Vagina (tissue), 2 donors: ENCODE measurements around the gene SH3BP5.

Experiments
- POLR2AphosphoS5 ChIP-seq, 2 donors: sonication (generic); formaldehyde crosslinking; IDR thresholded peaks; one replicate each; pipeline ENCODE4 v1.9.0; 2017; ENCODE audit warnings: antibody characterized with exemption in 2 of 2, mild to moderate bottlenecking in 2 of 2, low read depth in 1 of 2; ENCODE audit not compliant: insufficient read depth in 1 of 2
- TF ChIP-seq, protein P1 (sequence below), 3 experiments: fragments of 450-650 bp in 2 of 3; fragments of 200-600 bp in 1 of 3; sonication (generic) in 1 of 3; IDR thresholded peaks; one replicate each; pipeline ENCODE4 v1.5.1; 2017 to 2019; ENCODE audit warnings: antibody characterized with exemption in 3 of 3, mild to moderate bottlenecking in 2 of 3, moderate library complexity in 2 of 3

DNA sequence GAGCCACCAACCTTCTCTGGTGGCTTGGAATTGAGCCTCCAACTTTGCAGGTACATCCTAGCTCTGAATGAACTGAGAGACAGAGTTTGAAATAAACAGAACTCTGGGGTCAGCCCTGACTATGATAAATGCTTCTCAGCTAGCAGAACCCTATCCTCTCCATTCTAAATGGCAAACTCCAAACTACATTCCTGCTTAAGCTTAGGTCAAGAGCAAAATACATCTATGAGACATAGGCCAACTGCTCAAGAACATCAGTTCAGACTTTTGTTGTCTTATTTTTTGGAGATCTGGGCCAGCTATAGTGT lies 1.5 kb upstream of the SH3BP5 start:
- TF ChIP-seq, protein P1, sequence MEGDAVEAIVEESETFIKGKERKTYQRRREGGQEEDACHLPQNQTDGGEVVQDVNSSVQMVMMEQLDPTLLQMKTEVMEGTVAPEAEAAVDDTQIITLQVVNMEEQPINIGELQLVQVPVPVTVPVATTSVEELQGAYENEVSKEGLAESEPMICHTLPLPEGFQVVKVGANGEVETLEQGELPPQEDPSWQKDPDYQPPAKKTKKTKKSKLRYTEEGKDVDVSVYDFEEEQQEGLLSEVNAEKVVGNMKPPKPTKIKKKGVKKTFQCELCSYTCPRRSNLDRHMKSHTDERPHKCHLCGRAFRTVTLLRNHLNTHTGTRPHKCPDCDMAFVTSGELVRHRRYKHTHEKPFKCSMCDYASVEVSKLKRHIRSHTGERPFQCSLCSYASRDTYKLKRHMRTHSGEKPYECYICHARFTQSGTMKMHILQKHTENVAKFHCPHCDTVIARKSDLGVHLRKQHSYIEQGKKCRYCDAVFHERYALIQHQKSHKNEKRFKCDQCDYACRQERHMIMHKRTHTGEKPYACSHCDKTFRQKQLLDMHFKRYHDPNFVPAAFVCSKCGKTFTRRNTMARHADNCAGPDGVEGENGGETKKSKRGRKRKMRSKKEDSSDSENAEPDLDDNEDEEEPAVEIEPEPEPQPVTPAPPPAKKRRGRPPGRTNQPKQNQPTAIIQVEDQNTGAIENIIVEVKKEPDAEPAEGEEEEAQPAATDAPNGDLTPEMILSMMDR (IDR thresholded peaks at IDR 0.05) = no peak
- TF ChIP-seq POLR2AphosphoS5 (IDR thresholded peaks at IDR 0.05; ENCODE audit: insufficient read depth in 1 of 2, low read depth in 1 of 2) = no peak
